Right lobe of liver (tissue), 4 donors: Measurements from ENCODE around the gene CD46.

Experiments
- POLR2A ChIP-seq: fragments of 450-650 bp; IDR thresholded peaks from one replicate; pipeline ENCODE4 v1.6.1; 2017; ENCODE audit warnings: antibody characterized with exemption, mild to moderate bottlenecking
- TF ChIP-seq, protein P1 (sequence below), 4 donors: fragments of 200-600 bp in 3 of 4; fragments of 450-650 bp in 1 of 4; IDR thresholded peaks; one replicate each; pipeline versions ENCODE4 v1.5.1 to v1.8.0; 2016 to 2022; ENCODE audit warnings: antibody characterized with exemption in 4 of 4, mild to moderate bottlenecking in 2 of 4
- donor health status: DM: no; HTN: no; CAD: no.
- donor health status: DM: no; HTN: no; CAD: no.
- donor health status: DM: no; HTN: yes; CAD: no.

GRCh38 chr1:207812778-207813511 lies 61.1 kb downstream of the CD46 start:
- TF ChIP-seq, protein P1, sequence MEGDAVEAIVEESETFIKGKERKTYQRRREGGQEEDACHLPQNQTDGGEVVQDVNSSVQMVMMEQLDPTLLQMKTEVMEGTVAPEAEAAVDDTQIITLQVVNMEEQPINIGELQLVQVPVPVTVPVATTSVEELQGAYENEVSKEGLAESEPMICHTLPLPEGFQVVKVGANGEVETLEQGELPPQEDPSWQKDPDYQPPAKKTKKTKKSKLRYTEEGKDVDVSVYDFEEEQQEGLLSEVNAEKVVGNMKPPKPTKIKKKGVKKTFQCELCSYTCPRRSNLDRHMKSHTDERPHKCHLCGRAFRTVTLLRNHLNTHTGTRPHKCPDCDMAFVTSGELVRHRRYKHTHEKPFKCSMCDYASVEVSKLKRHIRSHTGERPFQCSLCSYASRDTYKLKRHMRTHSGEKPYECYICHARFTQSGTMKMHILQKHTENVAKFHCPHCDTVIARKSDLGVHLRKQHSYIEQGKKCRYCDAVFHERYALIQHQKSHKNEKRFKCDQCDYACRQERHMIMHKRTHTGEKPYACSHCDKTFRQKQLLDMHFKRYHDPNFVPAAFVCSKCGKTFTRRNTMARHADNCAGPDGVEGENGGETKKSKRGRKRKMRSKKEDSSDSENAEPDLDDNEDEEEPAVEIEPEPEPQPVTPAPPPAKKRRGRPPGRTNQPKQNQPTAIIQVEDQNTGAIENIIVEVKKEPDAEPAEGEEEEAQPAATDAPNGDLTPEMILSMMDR (IDR thresholded peaks at IDR 0.05) = no peak
- TF ChIP-seq POLR2A = no peak
